PFSK-1 (cell line): ENCODE results near the gene PKN2.

Experiments
- POLR2AphosphoS5 ChIP-seq: IDR thresholded peaks from 2 replicates; pipeline ENCODE4 v1.6.1; 2012; ENCODE audit warnings: low read depth, mild to moderate bottlenecking, control low read depth, low read length, moderate library complexity
- SIN3A ChIP-seq: IDR thresholded peaks from 2 replicates; pipeline ENCODE4 v1.6.1; 2012; ENCODE audit warnings: mild to moderate bottlenecking, low read length, moderate library complexity, borderline replicate concordance; ENCODE audit not compliant: insufficient read depth
- TAF1 ChIP-seq: IDR thresholded peaks from 2 replicates; pipeline ENCODE4 v1.6.1; 2012; ENCODE audit warnings: low read length, control low read depth, borderline replicate concordance; ENCODE audit not compliant: insufficient read depth
- TF ChIP-seq, protein P1 (sequence below), 2 experiments: IDR thresholded peaks; 2 replicates each; pipeline versions ENCODE4 v1.6.1 to v1.8.0; 2011 to 2012; ENCODE audit warnings: low read depth in 2 of 2, low read length in 2 of 2, control low read depth in 1 of 2, inconsistent platforms in 1 of 2, mild to moderate bottlenecking in 1 of 2, moderate library complexity in 1 of 2; ENCODE audit not compliant: insufficient read depth in 1 of 2

DNA sequence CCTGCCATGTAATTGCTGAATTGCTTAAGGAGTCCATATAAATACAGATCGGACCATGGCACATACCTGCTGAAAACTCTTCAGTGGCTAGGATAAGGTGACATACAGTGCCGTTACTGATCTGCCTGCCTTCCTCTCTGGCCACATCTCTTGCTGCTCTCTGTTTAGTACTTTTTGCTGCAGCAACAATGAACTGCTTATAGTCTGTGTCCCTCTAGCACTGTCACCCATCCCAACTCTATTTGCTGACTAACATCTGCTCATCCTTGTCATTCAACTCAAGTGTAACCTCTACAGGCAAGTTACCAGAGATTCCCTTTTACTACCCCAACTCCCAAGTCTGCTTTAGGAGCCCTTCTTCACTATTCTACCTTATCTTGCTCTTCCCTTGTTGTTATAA, 141.6 kb downstream of the PKN2 start:
- TF ChIP-seq SIN3A, result no peak
- no peak for TF ChIP-seq POLR2AphosphoS5
- TF ChIP-seq, protein P1, sequence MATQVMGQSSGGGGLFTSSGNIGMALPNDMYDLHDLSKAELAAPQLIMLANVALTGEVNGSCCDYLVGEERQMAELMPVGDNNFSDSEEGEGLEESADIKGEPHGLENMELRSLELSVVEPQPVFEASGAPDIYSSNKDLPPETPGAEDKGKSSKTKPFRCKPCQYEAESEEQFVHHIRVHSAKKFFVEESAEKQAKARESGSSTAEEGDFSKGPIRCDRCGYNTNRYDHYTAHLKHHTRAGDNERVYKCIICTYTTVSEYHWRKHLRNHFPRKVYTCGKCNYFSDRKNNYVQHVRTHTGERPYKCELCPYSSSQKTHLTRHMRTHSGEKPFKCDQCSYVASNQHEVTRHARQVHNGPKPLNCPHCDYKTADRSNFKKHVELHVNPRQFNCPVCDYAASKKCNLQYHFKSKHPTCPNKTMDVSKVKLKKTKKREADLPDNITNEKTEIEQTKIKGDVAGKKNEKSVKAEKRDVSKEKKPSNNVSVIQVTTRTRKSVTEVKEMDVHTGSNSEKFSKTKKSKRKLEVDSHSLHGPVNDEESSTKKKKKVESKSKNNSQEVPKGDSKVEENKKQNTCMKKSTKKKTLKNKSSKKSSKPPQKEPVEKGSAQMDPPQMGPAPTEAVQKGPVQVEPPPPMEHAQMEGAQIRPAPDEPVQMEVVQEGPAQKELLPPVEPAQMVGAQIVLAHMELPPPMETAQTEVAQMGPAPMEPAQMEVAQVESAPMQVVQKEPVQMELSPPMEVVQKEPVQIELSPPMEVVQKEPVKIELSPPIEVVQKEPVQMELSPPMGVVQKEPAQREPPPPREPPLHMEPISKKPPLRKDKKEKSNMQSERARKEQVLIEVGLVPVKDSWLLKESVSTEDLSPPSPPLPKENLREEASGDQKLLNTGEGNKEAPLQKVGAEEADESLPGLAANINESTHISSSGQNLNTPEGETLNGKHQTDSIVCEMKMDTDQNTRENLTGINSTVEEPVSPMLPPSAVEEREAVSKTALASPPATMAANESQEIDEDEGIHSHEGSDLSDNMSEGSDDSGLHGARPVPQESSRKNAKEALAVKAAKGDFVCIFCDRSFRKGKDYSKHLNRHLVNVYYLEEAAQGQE (IDR thresholded peaks at IDR 0.05; ENCODE audit: insufficient read depth in 1 of 2, low read depth in 2 of 2, low read length in 2 of 2), result no peak
- TF ChIP-seq TAF1, result no peak
